SJCRH30 (cell line): ENCODE measurements around the gene ACTL6B. TPM values are rescaled to one million over a fixed set of nuclear protein-coding genes. Genes with fewer than 3 reads are reported as not detected.

Experiments used
- DNase-seq, 2 experiments: peaks; one replicate each; pipeline ENCODE4 v3.0.0-alpha.2; 2015 to 2020
- H3K27ac ChIP-seq: fragments of 250-450 bp; sonication (Bioruptor Pico); 2 replicates; pipeline ENCODE4 v1.5.1; 2020; ENCODE audit warnings: mild to moderate bottlenecking, moderate library complexity
- H3K27me3 ChIP-seq: fragments of 250-450 bp; sonication (Bioruptor Pico); 2 replicates; pipeline ENCODE4 v1.5.1; 2020; ENCODE audit warnings: mild to moderate bottlenecking, moderate library complexity
- H3K36me3 ChIP-seq: fragments of 250-450 bp; sonication (Bioruptor Pico); 2 replicates; pipeline ENCODE4 v1.5.1; 2020; ENCODE audit warnings: mild to moderate bottlenecking, moderate library complexity
- H3K4me1 ChIP-seq: fragments of 250-450 bp; sonication (Bioruptor Pico); 2 replicates; pipeline ENCODE4 v1.5.1; 2020; ENCODE audit warnings: mild to moderate bottlenecking, moderate library complexity
- H3K4me3 ChIP-seq: fragments of 250-450 bp; sonication (Bioruptor Pico); 2 replicates; pipeline ENCODE4 v1.5.1; 2020; ENCODE audit warnings: mild to moderate bottlenecking, moderate library complexity
- H3K9me3 ChIP-seq: fragments of 250-450 bp; sonication (Bioruptor Pico); replicated peaks from 2 replicates; pipeline ENCODE4 v1.5.1; 2020; ENCODE audit warnings: mild to moderate bottlenecking, moderate library complexity
- total RNA-seq: library from RNA; depleted of rRNA; stranded (reverse); fragments of >200 nt; shearing (Covaris generic); gene quantifications from 2 replicates; pipeline ENCODE4 v1.2.3, GENCODE V29; 2014

ACTL6B gene
- total RNA-seq, 1 experiment from 2014 or later: not detected

DNA sequence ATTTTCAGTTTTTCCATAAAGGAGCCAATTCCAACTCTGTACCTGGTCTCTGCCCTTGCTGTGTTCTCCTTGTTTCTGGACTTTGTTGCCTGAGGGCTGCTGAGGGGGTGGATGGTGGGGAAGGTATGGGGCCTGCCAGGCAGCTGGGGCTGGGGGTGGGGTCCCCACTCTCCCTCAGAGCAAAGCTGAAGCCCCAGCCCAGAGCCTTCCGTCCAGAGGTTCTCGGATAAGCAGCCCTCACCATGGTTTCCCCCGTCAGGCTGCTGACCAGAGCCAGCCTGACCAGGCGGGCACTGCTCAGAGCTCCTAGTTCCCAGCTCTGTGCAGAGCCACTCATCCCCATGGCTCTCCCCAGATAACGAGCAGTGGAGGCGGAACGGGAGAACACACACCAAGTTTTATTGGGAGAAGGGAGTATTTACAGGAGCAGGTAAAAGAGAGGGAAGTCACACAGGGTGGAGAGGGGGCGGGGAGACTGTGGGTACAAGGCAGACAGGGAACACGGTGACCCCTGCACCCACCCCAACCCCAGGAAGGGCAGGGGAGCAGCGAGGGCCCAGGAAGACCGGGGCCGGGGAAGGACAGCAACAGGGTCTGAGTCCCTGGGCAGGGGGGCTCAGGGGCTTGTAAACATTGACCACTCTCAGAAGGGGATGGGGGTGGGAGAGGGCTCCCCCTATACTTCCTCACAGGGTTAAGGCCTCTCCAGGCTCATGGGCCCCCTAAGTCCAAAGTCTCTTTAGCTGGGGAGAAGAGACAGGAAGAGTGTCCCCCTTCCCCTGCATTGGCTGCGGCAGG is 23.1 kb upstream of the ACTL6B start:
- H3K36me3 ChIP-seq: peaks cover 65% of the 10 kb centered on the region
- H3K4me3 ChIP-seq: no peak overlapping the region
- H3K9me3 ChIP-seq: no peaks in the 10 kb centered on the region
- H3K4me1 ChIP-seq: no peaks in the 10 kb centered on the region
- H3K27me3 ChIP-seq: no peaks in the 10 kb centered on the region
- no peak overlapping the region for H3K27ac ChIP-seq
- DNase-seq: no peak

DNA sequence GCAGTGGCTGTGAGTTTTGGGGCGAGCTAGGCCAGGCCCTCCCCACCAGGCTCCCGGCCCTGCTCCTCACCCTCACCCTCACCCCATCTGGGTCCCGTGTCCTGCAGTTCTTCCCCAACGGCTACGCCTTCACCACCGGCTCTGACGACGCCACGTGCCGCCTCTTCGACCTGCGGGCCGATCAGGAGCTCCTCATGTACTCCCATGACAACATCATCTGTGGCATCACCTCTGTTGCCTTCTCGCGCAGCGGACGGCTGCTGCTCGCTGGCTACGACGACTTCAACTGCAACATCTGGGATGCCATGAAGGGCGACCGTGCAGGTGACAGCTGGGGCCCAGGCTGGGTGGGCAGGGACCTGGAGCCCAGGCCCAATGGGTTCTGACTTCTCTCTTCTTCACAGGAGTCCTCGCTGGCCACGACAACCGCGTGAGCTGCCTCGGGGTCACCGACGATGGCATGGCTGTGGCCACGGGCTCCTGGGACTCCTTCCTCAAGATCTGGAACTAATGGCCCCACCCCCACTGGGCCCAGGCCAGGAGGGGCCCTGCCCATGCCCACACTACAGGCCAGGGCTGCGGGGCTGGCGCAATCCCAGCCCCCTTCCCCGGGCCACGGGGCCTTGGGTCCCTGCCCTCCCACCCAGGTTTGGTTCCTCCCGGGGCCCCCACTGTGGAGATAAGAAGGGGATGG is 22.2 kb upstream of the ACTL6B start:
- H3K27ac ChIP-seq: no peak overlapping the region
- no peaks in the 10 kb centered on the region for H3K27me3 ChIP-seq
- DNase-seq: no peak
- H3K4me3 ChIP-seq: no peak overlapping the region
- no peaks in the 10 kb centered on the region for H3K4me1 ChIP-seq
- H3K9me3 ChIP-seq: no peaks in the 10 kb centered on the region
- peaks cover 61% of the 10 kb centered on the region for H3K36me3 ChIP-seq

DNA sequence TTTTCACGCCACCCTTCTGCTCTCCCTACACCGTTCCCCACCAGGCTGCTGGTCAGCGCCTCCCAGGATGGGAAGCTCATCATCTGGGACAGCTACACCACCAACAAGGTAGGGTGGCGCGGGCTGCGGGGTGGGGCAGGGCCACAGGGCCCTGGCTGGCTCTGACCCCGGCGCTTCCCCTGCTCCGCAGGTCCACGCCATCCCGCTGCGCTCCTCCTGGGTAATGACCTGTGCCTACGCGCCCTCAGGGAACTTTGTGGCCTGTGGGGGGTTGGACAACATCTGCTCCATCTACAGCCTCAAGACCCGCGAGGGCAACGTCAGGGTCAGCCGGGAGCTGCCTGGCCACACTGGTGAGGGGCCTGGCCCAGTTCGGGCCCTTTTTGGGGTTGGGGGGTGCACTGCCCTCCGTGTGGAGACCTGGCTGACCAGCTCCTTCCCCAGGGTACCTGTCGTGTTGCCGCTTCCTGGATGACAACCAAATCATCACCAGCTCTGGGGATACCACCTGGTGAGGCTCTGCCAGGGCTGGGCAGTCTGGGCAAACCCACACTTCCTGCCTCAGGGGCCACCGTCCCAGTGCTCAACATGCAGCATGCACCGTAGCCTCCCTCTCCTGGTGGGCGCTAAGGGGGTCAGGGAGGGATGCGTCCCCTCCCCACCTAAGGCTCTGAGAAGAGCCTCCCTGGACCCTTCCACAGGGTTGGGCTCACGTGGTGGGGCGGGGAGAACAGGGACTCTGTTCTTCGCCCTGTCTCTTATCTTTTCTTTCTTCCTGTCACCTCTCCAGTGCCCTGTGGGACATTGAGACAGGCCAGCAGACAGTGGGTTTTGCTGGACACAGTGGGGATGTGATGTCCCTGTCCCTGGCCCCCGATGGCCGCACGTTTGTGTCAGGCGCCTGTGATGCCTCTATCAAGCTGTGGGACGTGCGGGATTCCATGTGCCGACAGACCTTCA is 21.3 kb upstream of the ACTL6B start:
- H3K4me3 ChIP-seq: no peak overlapping the region
- H3K4me1 ChIP-seq: no peaks in the 10 kb centered on the region
- H3K27me3 ChIP-seq: no peaks in the 10 kb centered on the region
- H3K27ac ChIP-seq: no peak overlapping the region
- no peaks in the 10 kb centered on the region for H3K9me3 ChIP-seq
- H3K36me3 ChIP-seq: peaks cover 52% of the 10 kb centered on the region
- DNase-seq: no peak

DNA sequence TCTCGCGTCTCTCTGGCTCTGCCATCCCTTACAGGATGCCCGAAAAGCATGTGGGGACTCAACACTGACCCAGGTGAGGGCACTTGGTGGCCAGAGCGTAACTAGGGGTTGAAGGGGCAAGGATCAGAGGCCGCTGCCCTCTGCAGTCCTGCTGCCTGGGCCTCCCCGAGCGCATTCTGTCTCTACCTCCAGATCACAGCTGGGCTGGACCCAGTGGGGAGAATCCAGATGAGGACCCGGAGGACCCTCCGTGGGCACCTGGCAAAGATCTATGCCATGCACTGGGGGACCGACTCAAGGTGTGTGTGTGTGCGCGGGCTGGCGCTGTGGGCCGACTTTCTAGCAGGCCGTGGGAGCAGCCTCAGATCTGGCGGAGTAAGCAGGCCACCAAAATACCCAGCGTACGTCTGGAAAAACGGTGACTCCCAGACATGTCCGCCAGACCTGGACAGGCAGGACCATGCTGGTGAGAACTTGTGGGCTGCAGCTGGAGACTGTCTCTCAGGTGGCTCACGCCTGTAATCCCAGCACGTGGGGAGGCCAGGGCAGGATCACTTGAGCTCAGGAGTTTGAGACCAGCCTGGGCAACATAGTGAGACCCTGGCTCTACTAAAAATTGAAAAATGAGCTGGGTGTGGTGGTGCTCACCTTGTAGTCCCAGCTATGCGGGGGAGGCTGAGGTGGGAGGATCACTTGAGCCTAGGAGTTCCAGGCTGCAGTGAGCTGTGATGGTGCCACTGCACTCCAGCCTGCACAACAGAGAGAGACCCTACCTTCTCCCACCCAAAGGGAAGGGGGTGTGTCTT is 20.5 kb upstream of the ACTL6B start:
- Histone ChIP-seq H3K9me3 (no peaks in the 10 kb centered on the region), H3K4me3 (no peak overlapping the region; the same call in 1 of the 2 replicates), H3K27ac (no peak overlapping the region), H3K27me3 (no peaks in the 10 kb centered on the region), H3K36me3 (peaks cover 44% of the 10 kb centered on the region), H3K4me1 (no peaks in the 10 kb centered on the region)
- DNase-seq: no peak

DNA sequence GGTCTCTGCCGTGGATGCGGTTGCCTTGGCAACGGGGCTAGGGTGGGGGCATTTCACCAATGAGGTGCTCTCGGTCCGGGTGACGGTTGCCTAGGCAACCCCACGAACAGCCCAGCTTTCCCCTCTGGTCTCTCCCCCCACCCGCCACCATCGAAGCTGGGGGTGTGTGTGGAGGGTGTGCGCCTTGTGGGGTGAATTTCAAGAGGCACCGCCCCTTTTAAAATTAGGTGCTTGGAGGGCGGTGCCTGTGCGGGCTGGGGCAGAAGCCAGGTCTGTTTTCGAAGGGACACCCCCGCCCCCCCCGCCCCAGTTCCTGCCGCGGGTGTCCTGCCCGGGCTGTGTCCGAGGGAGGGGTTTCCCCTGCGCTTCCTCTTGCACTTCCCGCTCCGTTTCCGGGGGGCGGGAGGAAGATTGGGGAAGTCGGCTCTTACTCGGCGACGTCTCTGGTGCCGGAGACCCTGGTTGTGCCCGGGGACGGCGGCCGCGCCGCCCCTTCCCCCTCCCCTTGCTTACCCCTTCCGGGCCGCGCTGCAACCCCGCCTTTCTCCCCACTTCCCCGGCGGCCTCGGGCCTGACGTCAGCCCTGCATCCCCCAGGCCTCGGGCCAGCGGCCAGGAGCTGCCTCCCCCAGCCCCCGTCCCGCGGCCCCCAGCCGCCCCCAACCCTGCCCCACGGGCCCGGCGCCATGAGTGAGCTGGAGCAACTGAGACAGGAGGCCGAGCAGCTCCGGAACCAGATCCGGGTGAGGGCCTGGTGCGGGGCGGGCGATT is 19.5 kb upstream of the ACTL6B start:
- Histone ChIP-seq H3K9me3 (no peaks in the 10 kb centered on the region), H3K27me3 (no peaks in the 10 kb centered on the region), H3K4me1 (no peaks in the 10 kb centered on the region), H3K36me3 (peaks cover 38% of the 10 kb centered on the region), H3K27ac (no peak overlapping the region), H3K4me3 (peak overlapping the region; percentile 91)
- peak; percentile 73 to 80 for DNase-seq

DNA sequence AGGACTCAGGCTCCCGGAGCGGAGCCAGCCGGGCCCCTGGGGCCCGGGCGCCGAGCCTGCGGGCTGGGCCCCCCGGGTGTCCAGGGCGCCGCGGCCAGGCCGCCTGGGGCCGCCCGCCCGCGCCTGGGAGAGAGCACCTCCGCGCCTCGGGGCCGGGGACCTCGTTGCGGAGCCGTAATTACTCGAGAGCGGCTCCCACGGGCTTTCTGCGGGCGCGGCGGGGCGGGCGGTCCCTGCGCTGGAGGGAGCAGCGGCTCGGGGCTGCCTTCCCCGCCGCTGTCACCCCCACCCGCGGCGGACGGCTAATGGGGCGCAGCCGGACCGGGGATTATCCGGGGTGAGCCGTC is 18.8 kb upstream of the ACTL6B start:
- H3K4me3 ChIP-seq: peak overlapping the region; percentile 91
- no peak overlapping the region for H3K27ac ChIP-seq
- H3K9me3 ChIP-seq: no peaks in the 10 kb centered on the region
- peaks cover 31% of the 10 kb centered on the region for H3K36me3 ChIP-seq
- H3K4me1 ChIP-seq: no peaks in the 10 kb centered on the region
- DNase-seq: no peak
- no peaks in the 10 kb centered on the region for H3K27me3 ChIP-seq

DNA sequence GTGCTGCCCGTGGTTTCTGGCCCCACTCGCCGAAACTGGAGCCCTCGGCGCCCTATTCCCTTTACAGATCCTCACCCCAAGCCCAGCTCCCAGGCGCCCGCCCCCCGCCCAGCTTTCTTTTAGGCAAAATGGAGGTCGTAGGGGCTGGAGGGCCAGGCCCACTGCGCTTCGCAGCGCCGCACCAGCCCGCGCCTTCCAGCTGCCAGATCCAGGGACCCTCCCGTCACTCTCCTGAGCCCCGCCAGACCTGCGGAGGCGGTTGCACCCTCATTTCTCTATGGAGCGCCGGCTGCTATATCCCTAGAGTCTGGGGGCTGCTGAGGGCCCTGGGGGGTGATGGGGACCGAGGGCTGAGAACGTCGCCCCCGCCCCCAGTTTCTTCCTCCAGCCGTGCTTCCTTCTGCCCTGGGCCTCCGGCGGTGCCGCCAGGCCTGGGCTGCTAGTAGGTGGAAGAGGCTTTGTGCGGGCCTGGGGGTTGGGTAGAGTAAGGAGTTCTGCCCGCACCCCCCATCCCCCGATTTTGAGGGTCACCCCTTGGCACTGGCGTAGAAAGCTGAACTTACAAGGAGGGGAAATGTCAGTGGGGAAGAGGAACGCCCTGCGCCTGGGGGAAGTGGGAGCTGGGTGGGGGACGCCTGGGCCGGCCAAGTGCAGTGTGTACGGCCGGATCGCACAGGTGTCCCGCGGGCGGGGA is 18.3 kb upstream of the ACTL6B start:
- peak overlapping the region; percentile 91 for H3K4me3 ChIP-seq
- no peaks in the 10 kb centered on the region for H3K9me3 ChIP-seq
- no peaks in the 10 kb centered on the region for H3K27me3 ChIP-seq
- H3K4me1 ChIP-seq: no peaks in the 10 kb centered on the region
- peak in 1 of 2 experiments; percentile 48 for DNase-seq
- H3K27ac ChIP-seq: peak overlapping the region; percentile 6; the same call in 1 of the 2 replicates
- H3K36me3 ChIP-seq: peaks cover 29% of the 10 kb centered on the region

DNA sequence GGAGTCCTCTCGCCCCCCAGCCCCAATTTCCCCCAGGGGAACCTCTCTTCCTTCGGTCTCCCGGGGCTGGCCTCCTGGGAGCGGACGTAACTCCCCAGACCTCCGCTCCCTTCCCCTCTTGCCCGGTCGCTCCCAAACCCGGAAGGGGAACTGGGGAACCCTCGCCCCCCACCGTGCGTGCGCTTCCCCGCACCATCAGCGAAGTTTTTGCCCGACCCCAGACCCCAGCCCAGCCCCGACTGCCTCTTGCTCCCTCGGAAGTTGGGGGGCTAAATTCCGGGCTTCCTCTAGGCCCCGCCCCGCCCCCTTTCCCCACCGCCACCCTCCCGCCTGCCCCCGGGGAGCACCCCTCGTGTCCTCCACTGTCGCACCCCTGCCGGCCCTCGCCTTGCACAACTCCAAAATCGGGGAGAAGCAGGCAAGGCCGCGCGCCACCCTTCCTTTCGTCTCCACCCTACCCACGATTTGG is 17.7 kb upstream of the ACTL6B start:
- Histone ChIP-seq H3K27me3 (no peaks in the 10 kb centered on the region), H3K27ac (peak overlapping the region; percentile 95; the same call in 1 of the 2 replicates), H3K4me3 (peak overlapping the region; percentile 91), H3K4me1 (no peaks in the 10 kb centered on the region), H3K36me3 (peaks cover 23% of the 10 kb centered on the region), H3K9me3 (no peaks in the 10 kb centered on the region)
- DNase-seq: peak in 1 of 2 experiments; percentile 46

DNA sequence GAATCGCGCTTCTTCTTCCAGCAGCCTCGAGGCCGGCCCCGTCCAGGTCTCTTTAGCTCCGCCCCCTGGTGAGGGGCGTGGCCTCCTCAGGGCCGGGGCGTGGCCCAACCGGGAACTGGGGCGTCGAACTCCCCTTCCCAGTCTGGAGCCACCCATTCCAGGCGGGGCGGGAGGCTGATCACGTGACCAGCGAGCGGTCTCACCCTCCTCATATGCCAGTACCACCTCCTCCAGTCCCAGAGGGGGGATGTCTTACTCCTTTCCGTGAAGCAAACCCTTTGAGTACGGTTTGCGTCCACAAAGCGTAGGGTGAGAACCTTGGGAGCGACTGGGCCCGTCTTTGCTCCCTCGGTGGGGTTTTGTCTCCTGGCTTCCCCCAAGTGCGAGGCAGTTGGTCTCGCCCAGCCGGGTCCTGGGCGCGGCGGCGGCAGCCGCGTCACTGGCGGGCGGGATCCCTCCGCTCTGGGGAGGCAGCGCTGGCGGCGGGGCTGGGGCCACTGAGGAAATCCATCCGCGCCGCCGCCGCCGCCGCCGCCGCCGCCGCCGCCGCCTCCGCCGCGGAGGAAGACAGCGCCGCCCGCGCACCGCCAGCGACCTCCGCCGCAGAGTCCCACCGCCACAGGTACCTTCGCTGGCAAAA is 17.2 kb upstream of the ACTL6B start, which contains the start of gene GNB2:
Gene GNB2 (plus strand): TSS at position 439 of the 640 bp plus-strand sequence. CDS start 2,526 bp downstream, outside the sequence.
- Histone ChIP-seq H3K4me3 (peak within 1 kb of the TSS; percentile 91), H3K27me3 (no peaks in the 10 kb centered on the region), H3K9me3 (no peaks in the 10 kb centered on the region), H3K27ac (peak within 1 kb of the TSS; percentile 95), H3K4me1 (no peaks in the 10 kb centered on the region), H3K36me3 (peaks cover 17% of the 10 kb centered on the region)
- peak; percentile 99 for DNase-seq

DNA sequence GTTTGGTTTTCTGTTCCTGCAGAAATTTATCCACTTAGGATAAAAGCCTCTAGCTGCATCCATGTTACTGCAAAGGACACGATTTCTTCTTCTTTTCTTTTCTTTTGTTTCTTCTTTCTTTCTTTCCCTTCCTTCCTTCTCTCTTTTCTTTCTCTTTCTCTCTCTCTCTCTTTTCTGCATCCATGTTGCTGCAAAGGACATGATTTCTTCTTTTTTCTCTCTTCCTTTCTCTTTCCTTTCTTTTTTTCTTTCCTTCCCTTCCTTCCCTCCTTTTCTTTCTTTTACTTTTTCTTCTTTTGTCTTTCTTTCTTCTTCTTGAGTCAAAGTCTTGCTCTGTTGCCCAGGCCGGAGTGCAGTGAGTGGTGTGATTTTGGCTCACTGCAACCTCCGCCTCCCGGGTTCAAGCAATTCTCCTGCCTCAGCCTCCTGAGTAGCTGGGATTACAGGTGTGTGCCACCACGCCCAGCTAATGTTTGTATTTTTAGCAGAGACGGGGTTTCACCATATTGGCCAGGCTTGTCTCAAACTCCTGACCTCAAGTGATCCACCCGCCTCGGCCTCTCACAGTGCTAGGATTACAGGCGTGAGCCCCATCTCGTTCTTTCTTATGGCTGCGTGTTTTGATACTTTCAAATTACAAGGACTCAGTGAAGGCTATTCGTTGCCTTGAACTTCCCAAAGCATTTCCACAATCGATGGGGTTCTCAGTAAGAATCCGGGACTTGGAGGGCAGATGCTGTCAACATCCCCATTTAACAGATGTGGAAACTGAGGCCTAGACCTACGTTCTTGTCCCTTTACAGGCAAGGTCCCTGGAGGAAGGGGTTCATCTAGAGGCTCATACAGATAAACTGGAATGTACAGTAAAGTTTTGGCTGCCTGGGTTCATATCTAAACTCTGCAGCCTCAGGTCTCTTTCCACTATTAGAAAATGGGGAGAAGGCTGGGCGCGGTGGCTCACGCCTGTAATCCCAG is 15.4 kb upstream of the ACTL6B start:
- no peaks in the 10 kb centered on the region for H3K9me3 ChIP-seq
- H3K36me3 ChIP-seq: peaks cover 1% of the 10 kb centered on the region; the same call in 1 of the 2 replicates
- no peak for DNase-seq
- H3K27me3 ChIP-seq: no peaks in the 10 kb centered on the region
- no peaks in the 10 kb centered on the region for H3K4me1 ChIP-seq
- H3K27ac ChIP-seq: no peak overlapping the region
- no peak overlapping the region for H3K4me3 ChIP-seq

DNA sequence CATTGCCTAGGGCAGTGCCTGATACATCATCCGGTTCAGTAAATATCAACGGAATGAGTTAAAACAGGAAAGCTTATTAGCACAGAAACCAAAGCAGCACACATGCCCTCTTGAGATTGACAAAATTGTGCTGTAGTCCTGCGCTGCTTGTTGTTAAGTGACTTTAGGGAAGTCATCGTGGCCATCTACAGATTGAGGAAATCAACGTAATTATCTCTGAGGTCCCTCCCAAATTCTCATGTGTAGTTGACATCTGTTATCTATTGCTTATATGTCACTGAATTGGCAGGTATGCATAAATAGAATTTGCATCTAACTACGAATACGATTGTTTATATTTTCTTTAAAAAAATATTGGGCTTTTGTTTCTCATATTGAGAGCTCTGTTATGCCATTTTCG is 13.8 kb upstream of the ACTL6B start:
- Histone ChIP-seq H3K4me3 (no peak overlapping the region), H3K4me1 (no peaks in the 10 kb centered on the region), H3K9me3 (no peaks in the 10 kb centered on the region), H3K27me3 (no peaks in the 10 kb centered on the region), H3K36me3 (no peaks in the 10 kb centered on the region), H3K27ac (no peak overlapping the region)
- DNase-seq: no peak
